TTC549 (cell line): ENCODE results near the gene ERCC8.

Experiments used
- FAIRE-seq: peaks from 2 replicates; lab custom pipeline; 2012; peaks lifted over from hg19 to GRCh38; lab: Jason Lieb, UNC

ERCC8 gene

GRCh38 chr5:60833520-60833919 lies 111.3 kb downstream of the ERCC8 start:
- FAIRE-seq: no peak

GRCh38 chr5:60830581-60831127 lies 114.2 kb downstream of the ERCC8 start:
- no peak for FAIRE-seq

- FAIRE-seq: no peak
Observed at GRCh38 chr5:60829490-60830266, 115.2 kb downstream of the ERCC8 start.

GRCh38 chr5:60827201-60827600 lies 117.7 kb downstream of the ERCC8 start:
- FAIRE-seq: no peak

- FAIRE-seq: no peak
Observed at GRCh38 chr5:60826653-60827052, 118.2 kb downstream of the ERCC8 start.
